MM.1S (cell line): ENCODE measurements around the gene OSBPL2.

Experiments used
- DNase-seq: peaks from one replicate; pipeline ENCODE4 v3.0.0-alpha.2; 2015
- H2AFZ ChIP-seq: fragments of 300-600 bp; sonication (generic); 2 replicates; pipeline ENCODE4 v1.6.0; 2016; ENCODE audit warnings: antibody characterized with exemption, low read length
- H3F3A ChIP-seq: fragments of 300-600 bp; sonication (generic); 2 replicates; pipeline ENCODE4 v1.6.1; 2016; ENCODE audit warnings: mild to moderate bottlenecking, antibody characterized with exemption, low read length, moderate library complexity, mixed read lengths; ENCODE audit not compliant: insufficient read depth
- H3K27ac ChIP-seq: fragments of 300-600 bp; sonication (generic); 2 replicates; pipeline ENCODE4 v1.5.1; 2016; ENCODE audit warnings: mild to moderate bottlenecking, low read length
- H3K27me3 ChIP-seq: fragments of 300-600 bp; sonication (generic); replicated peaks from 2 replicates; pipeline ENCODE4 v1.6.0; 2016; ENCODE audit warnings: low read length; ENCODE audit not compliant: insufficient read depth
- H3K36me3 ChIP-seq: fragments of 300-600 bp; sonication (generic); replicated peaks from 2 replicates; pipeline ENCODE4 v1.6.1; 2016; ENCODE audit warnings: mild to moderate bottlenecking, low read length, mixed read lengths; ENCODE audit not compliant: insufficient read depth
- H3K4me1 ChIP-seq: fragments of 300-600 bp; sonication (generic); 2 replicates; pipeline ENCODE4 v1.6.1; 2016; ENCODE audit warnings: low read length, mixed read lengths
- H3K4me2 ChIP-seq: fragments of 300-600 bp; sonication (generic); 2 replicates; pipeline ENCODE4 v1.6.0; 2016; ENCODE audit warnings: low read depth, low read length
- H3K4me3 ChIP-seq: fragments of 300-600 bp; sonication (generic); 2 replicates; pipeline ENCODE4 v1.5.1; 2016; ENCODE audit warnings: low read length, mixed read lengths
- H3K79me2 ChIP-seq: fragments of 300-600 bp; sonication (generic); 2 replicates; pipeline ENCODE4 v1.6.1; 2016; ENCODE audit warnings: mixed run types, low read length, mixed read lengths
- H3K9ac ChIP-seq: fragments of 300-600 bp; sonication (generic); 2 replicates; pipeline ENCODE4 v1.6.1; 2016; ENCODE audit warnings: low read length, mixed read lengths
- H3K9me2 ChIP-seq: fragments of 300-600 bp; sonication (generic); replicated peaks from 2 replicates; pipeline ENCODE4 v1.6.1; 2016; ENCODE audit warnings: mild to moderate bottlenecking, low read length, mixed read lengths; ENCODE audit not compliant: insufficient read depth
- H3K9me3 ChIP-seq: fragments of 300-600 bp; sonication (generic); replicated peaks from 2 replicates; pipeline ENCODE4 v1.6.1; 2016; ENCODE audit warnings: mild to moderate bottlenecking, low read length, mixed read lengths; ENCODE audit not compliant: insufficient read depth
- H4K20me1 ChIP-seq: fragments of 300-600 bp; sonication (generic); 2 replicates; pipeline ENCODE4 v1.6.1; 2016; ENCODE audit warnings: mild to moderate bottlenecking, low read length, moderate library complexity, mixed read lengths; ENCODE audit not compliant: insufficient read depth
- CTCF ChIP-seq: fragments of 300-600 bp; sonication (generic); IDR thresholded peaks from 2 replicates; pipeline ENCODE4 v1.5.1; 2016; ENCODE audit warnings: antibody characterized with exemption, low read length, mixed read lengths
- EZH2 ChIP-seq: fragments of 300-600 bp; sonication (generic); optimal IDR thresholded peaks from 2 replicates; pipeline ENCODE3; 2017; ENCODE audit warnings: low read depth, mild to moderate bottlenecking, antibody characterized with exemption, low read length, mixed read lengths
- EZH2phosphoT487 ChIP-seq: fragments of 300-600 bp; sonication (generic); IDR thresholded peaks from 2 replicates; pipeline ENCODE4 v1.6.1; 2018; ENCODE audit warnings: antibody characterized with exemption, low read length

Gene OSBPL2

GRCh38 chr20:62319346-62319909 lies 81.1 kb downstream of the OSBPL2 start:
- no peak overlapping the region for H3K4me2 ChIP-seq
- no peak overlapping the region for H3K9ac ChIP-seq
- H3K79me2 ChIP-seq = no peaks in the 10 kb centered on the region
- H3K9me3 ChIP-seq = no peaks in the 10 kb centered on the region
- no peaks in the 10 kb centered on the region for H3K4me1 ChIP-seq
- H3K4me3 ChIP-seq = no peak overlapping the region
- no peaks in the 10 kb centered on the region for H3K27me3 ChIP-seq
- TF ChIP-seq EZH2phosphoT487 (no peak), EZH2 (no peak), CTCF (no peak)
- DNase-seq = no peak
- H4K20me1 ChIP-seq = no peaks in the 10 kb centered on the region
- no peak overlapping the region for H2AFZ ChIP-seq
- H3K9me2 ChIP-seq = no peaks in the 10 kb centered on the region
- peaks cover 6% of the 10 kb centered on the region; the same call in 1 of the 2 replicates for H3F3A ChIP-seq
- H3K36me3 ChIP-seq = no peaks in the 10 kb centered on the region; the same call in 1 of the 2 replicates
- no peak overlapping the region for H3K27ac ChIP-seq

- TF ChIP-seq CTCF (no peak), EZH2phosphoT487 (no peak), EZH2 (no peak)
Measured at GRCh38 chr20:62320581-62321354, 82.4 kb downstream of the OSBPL2 start.

GRCh38 chr20:62321521-62321948 lies 83.2 kb downstream of the OSBPL2 start:
- TF ChIP-seq EZH2phosphoT487 (no peak), CTCF (no peak), EZH2 (no peak)
- Histone ChIP-seq H3K4me3 (no peak overlapping the region), H3K9me2 (no peaks in the 10 kb centered on the region), H2AFZ (no peak overlapping the region), H3K4me1 (no peaks in the 10 kb centered on the region), H3K36me3 (no peaks in the 10 kb centered on the region; the same call in 1 of the 2 replicates), H3F3A (peaks cover 6% of the 10 kb centered on the region; the same call in 1 of the 2 replicates), H3K27me3 (no peaks in the 10 kb centered on the region), H3K27ac (no peak overlapping the region), H3K79me2 (no peaks in the 10 kb centered on the region), H4K20me1 (no peaks in the 10 kb centered on the region), H3K9me3 (no peaks in the 10 kb centered on the region), H3K9ac (no peak overlapping the region), H3K4me2 (no peak overlapping the region)
- DNase-seq = no peak

More at GRCh38 chr20:62320581-62321354, 82.4 kb downstream of the OSBPL2 start:
- no peaks in the 10 kb centered on the region for H3K79me2 ChIP-seq
- H3K27me3 ChIP-seq = no peaks in the 10 kb centered on the region
- H3K27ac ChIP-seq = no peak overlapping the region
- no peaks in the 10 kb centered on the region for H3K4me1 ChIP-seq
- H3K9ac ChIP-seq = no peak overlapping the region
- no peak overlapping the region for H2AFZ ChIP-seq
- DNase-seq = no peak
- H3K9me3 ChIP-seq = no peaks in the 10 kb centered on the region
- no peak overlapping the region for H3K4me2 ChIP-seq
- peaks cover 6% of the 10 kb centered on the region; the same call in 1 of the 2 replicates for H3F3A ChIP-seq
- no peaks in the 10 kb centered on the region for H3K9me2 ChIP-seq
- H3K36me3 ChIP-seq = no peaks in the 10 kb centered on the region; the same call in 1 of the 2 replicates
- H3K4me3 ChIP-seq = no peak overlapping the region
- no peaks in the 10 kb centered on the region for H4K20me1 ChIP-seq
